PC-3 (cell line): ENCODE data around the gene LEKR1. TPM values are rescaled to one million over a fixed set of nuclear protein-coding genes. Genes with fewer than 3 reads are reported as not detected.

Experiments used
- ATAC-seq: fragments of 200-7000 bp; cut with Tn5 transposase; 2 replicates; pipeline ENCODE4 v1.9.1; 2020; ENCODE audit warnings: mild to moderate bottlenecking, moderate library complexity
- BruUV-seq: library from RNA; stranded (reverse); fragments of 400-500 nt; replicated peaks from 2 replicates; lab custom pipeline; 2021; lab: Mats Ljungman, UMichigan
- CTCF ChIA-PET: fragments of 300-600 bp; sonication (Branson Sonifier 250); formaldehyde crosslinking; loops from one replicate; lab custom pipeline; 2022; ENCODE audit warnings: antibody characterized with exemption; lab: Charles Lee
- POLR2A ChIA-PET: fragments of 300-600 bp; sonication (Branson Sonifier 250); formaldehyde crosslinking; loops from one replicate; lab custom pipeline; 2022; ENCODE audit warnings: antibody characterized with exemption; ENCODE audit not compliant: unreplicated experiment; lab: Charles Lee
- DNase-seq: peaks from one replicate; pipeline ENCODE4 v3.0.0-alpha.2; 2015
- H2AFZ ChIP-seq: fragments of 300-600 bp; sonication (generic); 2 replicates; pipeline ENCODE4 v1.6.0; 2016; ENCODE audit warnings: antibody characterized with exemption, low read length
- H3F3A ChIP-seq: fragments of 300-600 bp; sonication (generic); one replicate; pipeline ENCODE4 v1.6.0; 2017; ENCODE audit warnings: antibody characterized with exemption, low read length, control low read depth, mild to moderate bottlenecking; ENCODE audit not compliant: unreplicated experiment
- H3K27ac ChIP-seq: fragments of 300-600 bp; sonication (generic); 2 replicates; pipeline ENCODE4 v1.5.1; 2016; ENCODE audit warnings: mild to moderate bottlenecking, low read length
- H3K27me3 ChIP-seq: fragments of 300-600 bp; sonication (generic); 2 replicates; pipeline ENCODE4 v1.6.1; 2016; ENCODE audit warnings: low read length, mixed read lengths
- H3K36me3 ChIP-seq: fragments of 300-600 bp; sonication (generic); 2 replicates; pipeline ENCODE4 v1.6.1; 2016; ENCODE audit warnings: low read depth, mixed run types, low read length, mixed read lengths
- H3K4me1 ChIP-seq: fragments of 300-600 bp; sonication (generic); 2 replicates; pipeline ENCODE4 v1.5.1; 2016; ENCODE audit warnings: low read length; ENCODE audit not compliant: insufficient read depth
- H3K4me2 ChIP-seq: fragments of 300-600 bp; sonication (generic); 2 replicates; pipeline ENCODE4 v1.6.0; 2016; ENCODE audit warnings: low read length
- H3K4me3 ChIP-seq: fragments of 300-600 bp; sonication (generic); 2 replicates; pipeline ENCODE4 v1.5.1; 2016; ENCODE audit warnings: mild to moderate bottlenecking, low read length, mixed read lengths
- H3K79me2 ChIP-seq: fragments of 300-600 bp; sonication (generic); 2 replicates; pipeline ENCODE4 v1.6.1; 2017; ENCODE audit warnings: low read length, mixed read lengths
- H3K9ac ChIP-seq: fragments of 300-600 bp; sonication (generic); 2 replicates; pipeline ENCODE4 v1.6.0; 2016; ENCODE audit warnings: mild to moderate bottlenecking, low read length
- H3K9me2 ChIP-seq: fragments of 300-600 bp; sonication (generic); replicated peaks from 2 replicates; pipeline ENCODE4 v1.6.1; 2016; ENCODE audit warnings: mixed run types, low read length, mixed read lengths
- H3K9me3 ChIP-seq: fragments of 300-600 bp; sonication (generic); 2 replicates; pipeline ENCODE4 v1.6.1; 2016; ENCODE audit warnings: low read length, mixed read lengths
- H4K20me1 ChIP-seq: fragments of 300-600 bp; sonication (generic); 2 replicates; pipeline ENCODE4 v1.6.1; 2016; ENCODE audit warnings: low read length, mixed read lengths
- EZH2 ChIP-seq: fragments of 300-600 bp; sonication (generic); IDR thresholded peaks from one replicate; pipeline ENCODE4 v1.6.1; 2017; ENCODE audit warnings: antibody characterized with exemption, mild to moderate bottlenecking, low read length; ENCODE audit not compliant: unreplicated experiment
- EZH2phosphoT487 ChIP-seq: fragments of 300-600 bp; sonication (generic); IDR thresholded peaks from 2 replicates; pipeline ENCODE4 v1.6.1; 2018; ENCODE audit warnings: mild to moderate bottlenecking, antibody characterized with exemption, low read length, borderline replicate concordance
- intact Hi-C: fragments of 100-400 bp; cut with micrococcal nuclease; formaldehyde crosslinking; loops from 2 replicates; pipeline ENCODE4 v1.9.0; 2023
- total RNA-seq: library from RNA; depleted of rRNA; stranded (reverse); fragments of >200 nt; gene quantifications from 2 replicates; pipeline ENCODE4 v1.2.3, GENCODE V29; 2014
- TF ChIP-seq, protein P1 (sequence below): fragments of 300-600 bp; sonication (generic); conservative IDR thresholded peaks from 2 replicates; pipeline ENCODE4 v1.5.1; 2017; ENCODE audit warnings: antibody characterized with exemption, low read depth, mild to moderate bottlenecking, low read length

The LEKR1 gene
- total RNA-seq, 1 experiment from 2014 or later, result 0.15 TPM

- CTCF ChIA-PET, result no interaction called here
Observed at GRCh38 chr3:156859578-156859977, 33.4 kb downstream of the LEKR1 start.

DNA sequence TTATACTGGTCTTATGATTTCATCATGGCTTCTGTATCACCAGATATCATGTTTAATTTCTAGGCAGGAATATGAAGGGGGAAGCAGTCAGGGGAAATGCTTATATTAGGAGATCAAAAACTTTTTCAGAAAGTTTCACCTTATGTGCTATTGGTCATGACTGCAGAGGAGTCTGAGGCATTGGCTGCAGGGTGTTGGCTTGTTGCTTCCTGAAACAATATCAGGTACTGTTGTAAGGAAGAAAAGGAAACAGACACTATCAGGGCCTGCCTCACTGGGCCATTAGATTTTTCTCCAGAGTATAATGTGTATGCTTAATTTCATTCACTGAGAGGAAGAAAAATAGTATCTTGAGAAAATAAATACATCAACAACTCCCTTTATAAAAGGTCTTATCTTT is 34.7 kb downstream of the LEKR1 start:
- BruUV-seq, result no TSS peak
- no peak overlapping the region for H3K27ac ChIP-seq
- DNase-seq (no peak), ATAC-seq (no peak)
- H3K4me2 ChIP-seq, result no peak overlapping the region
- H4K20me1 ChIP-seq, result no peaks in the 10 kb centered on the region
- H3K36me3 ChIP-seq, result no peaks in the 10 kb centered on the region
- H3K4me1 ChIP-seq, result peaks cover 33% of the 10 kb centered on the region
- H3K27me3 ChIP-seq, result no peaks in the 10 kb centered on the region
- no peaks in the 10 kb centered on the region for H3K79me2 ChIP-seq
- intact Hi-C loops, result loop anchor here (5.0 kb wide), 2 partner anchors 169 to 324 kb away; no protein-coding TSS in a partner anchor
- H3K9me2 ChIP-seq, result no peaks in the 10 kb centered on the region
- H2AFZ ChIP-seq, result no peak overlapping the region
- TF ChIP-seq EZH2 (no peak), EZH2phosphoT487 (no peak)
- TF ChIP-seq, protein P1, sequence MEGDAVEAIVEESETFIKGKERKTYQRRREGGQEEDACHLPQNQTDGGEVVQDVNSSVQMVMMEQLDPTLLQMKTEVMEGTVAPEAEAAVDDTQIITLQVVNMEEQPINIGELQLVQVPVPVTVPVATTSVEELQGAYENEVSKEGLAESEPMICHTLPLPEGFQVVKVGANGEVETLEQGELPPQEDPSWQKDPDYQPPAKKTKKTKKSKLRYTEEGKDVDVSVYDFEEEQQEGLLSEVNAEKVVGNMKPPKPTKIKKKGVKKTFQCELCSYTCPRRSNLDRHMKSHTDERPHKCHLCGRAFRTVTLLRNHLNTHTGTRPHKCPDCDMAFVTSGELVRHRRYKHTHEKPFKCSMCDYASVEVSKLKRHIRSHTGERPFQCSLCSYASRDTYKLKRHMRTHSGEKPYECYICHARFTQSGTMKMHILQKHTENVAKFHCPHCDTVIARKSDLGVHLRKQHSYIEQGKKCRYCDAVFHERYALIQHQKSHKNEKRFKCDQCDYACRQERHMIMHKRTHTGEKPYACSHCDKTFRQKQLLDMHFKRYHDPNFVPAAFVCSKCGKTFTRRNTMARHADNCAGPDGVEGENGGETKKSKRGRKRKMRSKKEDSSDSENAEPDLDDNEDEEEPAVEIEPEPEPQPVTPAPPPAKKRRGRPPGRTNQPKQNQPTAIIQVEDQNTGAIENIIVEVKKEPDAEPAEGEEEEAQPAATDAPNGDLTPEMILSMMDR, result no peak
- no peak overlapping the region for H3K9ac ChIP-seq
- ChIA-PET POLR2A (no interaction called here), CTCF (no interaction called here)
- H3K9me3 ChIP-seq, result no peaks in the 10 kb centered on the region
- H3F3A ChIP-seq, result no peaks in the 10 kb centered on the region
- no peak overlapping the region for H3K4me3 ChIP-seq

More at GRCh38 chr3:156859578-156859977, 33.4 kb downstream of the LEKR1 start:
- POLR2A ChIA-PET, result no interaction called here
- intact Hi-C loops, result no loop called here
- no peak overlapping the region for H3K9ac ChIP-seq
- no peak overlapping the region for H3K4me2 ChIP-seq
- TF ChIP-seq EZH2 (no peak), EZH2phosphoT487 (no peak)
- TF ChIP-seq, protein P1, result no peak
- no peaks in the 10 kb centered on the region for H4K20me1 ChIP-seq
- DNase-seq (no peak), ATAC-seq (no peak)
- no peak overlapping the region for H3K27ac ChIP-seq
- H3K36me3 ChIP-seq, result no peaks in the 10 kb centered on the region
- no peaks in the 10 kb centered on the region for H3K27me3 ChIP-seq
- H3K4me1 ChIP-seq, result peaks cover 22% of the 10 kb centered on the region
- H2AFZ ChIP-seq, result no peak overlapping the region
- no peaks in the 10 kb centered on the region for H3K9me3 ChIP-seq
- no peak overlapping the region for H3K4me3 ChIP-seq
- H3K9me2 ChIP-seq, result no peaks in the 10 kb centered on the region
- H3F3A ChIP-seq, result no peaks in the 10 kb centered on the region
- no TSS peak for BruUV-seq
- no peaks in the 10 kb centered on the region for H3K79me2 ChIP-seq

DNA sequence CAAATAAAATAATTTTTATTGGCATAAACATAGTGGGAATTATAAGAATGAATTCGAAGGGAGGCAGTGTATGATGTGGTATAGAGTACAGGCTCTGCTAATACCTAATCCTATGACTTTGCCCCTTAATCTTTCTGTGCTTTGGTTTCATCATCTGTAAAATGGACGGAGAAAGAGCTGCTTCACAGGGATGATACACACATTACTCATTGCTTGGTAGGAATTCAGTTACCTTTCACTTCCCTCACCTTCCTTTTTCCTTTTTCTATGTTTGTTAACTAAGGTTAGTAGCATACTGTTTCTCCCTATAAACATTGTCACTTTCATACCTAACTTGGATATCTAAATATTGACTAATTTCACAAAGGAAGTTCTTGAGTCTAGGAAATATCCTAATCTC is 36.2 kb downstream of the LEKR1 start:
- H3K9me2 ChIP-seq, result no peaks in the 10 kb centered on the region
- BruUV-seq, result no TSS peak

More for the DNA sequence above, 36.2 kb downstream of the LEKR1 start:
- no peaks in the 10 kb centered on the region for H3F3A ChIP-seq
- H3K79me2 ChIP-seq, result no peaks in the 10 kb centered on the region
- H3K27ac ChIP-seq, result peak overlapping the region; percentile 66
- H3K4me3 ChIP-seq, result no peak overlapping the region; the same call in 1 of the 2 replicates
- H3K36me3 ChIP-seq, result no peaks in the 10 kb centered on the region
- POLR2A ChIA-PET, result interaction anchor here (0.6 kb wide), 1 partner anchor 216 kb away, joined by 4 read pairs; no protein-coding TSS in a partner anchor
- H2AFZ ChIP-seq, result no peak overlapping the region
- peak overlapping the region; percentile 64 for H3K4me2 ChIP-seq
- no peaks in the 10 kb centered on the region for H3K9me3 ChIP-seq
- DNase-seq, result peak; percentile 81
- peak; percentile 87 for ATAC-seq
- no peaks in the 10 kb centered on the region for H3K27me3 ChIP-seq
- peak overlapping the region; percentile 17 for H3K9ac ChIP-seq
- CTCF ChIA-PET, result interaction anchor here (1.5 kb wide), 1 partner anchor 269 kb away, joined by 6 read pairs; no protein-coding TSS in a partner anchor
- H3K4me1 ChIP-seq, result peaks cover 38% of the 10 kb centered on the region
- TF ChIP-seq, protein P1, result no peak
- TF ChIP-seq EZH2 (no peak), EZH2phosphoT487 (no peak)
- no peaks in the 10 kb centered on the region for H4K20me1 ChIP-seq
- intact Hi-C loops, result loop anchor here (1.0 to 5.0 kb wide), 4 partner anchors 78 to 325 kb away; no protein-coding TSS in a partner anchor
